Panc1 (cell line): Measurements from ENCODE around the gene CDK6. TPM values are rescaled to one million over a fixed set of nuclear protein-coding genes. Genes with fewer than 3 reads are reported as not detected.

Source experiments
- ATAC-seq: fragments of 200-7000 bp; cut with Tn5 transposase; 2 replicates; pipeline ENCODE4 v1.9.1; 2020; ENCODE audit warnings: mild to moderate bottlenecking, moderate library complexity
- BruUV-seq: library from RNA; stranded (reverse); fragments of 400-500 nt; replicated peaks from 2 replicates; lab custom pipeline; 2021; lab: Mats Ljungman, UMichigan
- CTCF ChIA-PET: fragments of 300-600 bp; sonication (Branson Sonifier 250); formaldehyde crosslinking; loops from one replicate; lab custom pipeline; 2022; ENCODE audit warnings: antibody characterized with exemption; lab: Charles Lee
- POLR2A ChIA-PET: fragments of 300-600 bp; sonication (Branson Sonifier 250); formaldehyde crosslinking; loops from one replicate; lab custom pipeline; 2022; ENCODE audit warnings: antibody characterized with exemption; lab: Charles Lee
- DNase-seq: peaks from one replicate; pipeline ENCODE4 v3.0.0-alpha.2; 2010; ENCODE audit warnings: low read depth, low spot score
- H3K27ac ChIP-seq: 2 replicates; pipeline ENCODE4 v1.5.1; 2011; ENCODE audit warnings: mild to moderate bottlenecking, low read length, inconsistent platforms
- H3K27me3 ChIP-seq: fragments of 200-500 bp; sonication (Bioruptor generic); 2 replicates; pipeline ENCODE4 v1.6.0; 2014; ENCODE audit warnings: low read length, inconsistent platforms; ENCODE audit not compliant: control insufficient read depth, insufficient read depth
- H3K36me3 ChIP-seq: fragments of 200-500 bp; sonication (Bioruptor generic); 2 replicates; pipeline ENCODE4 v1.5.1; 2014; ENCODE audit warnings: inconsistent platforms, mild to moderate bottlenecking, low read length, moderate library complexity; ENCODE audit not compliant: control insufficient read depth, insufficient read depth
- H3K4me1 ChIP-seq: 2 replicates; pipeline ENCODE4 v1.5.1; 2011; ENCODE audit warnings: inconsistent platforms, mild to moderate bottlenecking, low read length, moderate library complexity; ENCODE audit not compliant: control insufficient read depth, insufficient read depth
- H3K4me3 ChIP-seq, 2 experiments: 2 replicates each; pipeline ENCODE4 v1.5.1; 2011 to 2012; ENCODE audit warnings: low read depth in 2 of 2, low read length in 2 of 2, mild to moderate bottlenecking in 2 of 2, inconsistent platforms in 1 of 2, moderate library complexity in 1 of 2
- H3K9me3 ChIP-seq: fragments of 200-500 bp; sonication (Bioruptor generic); 2 replicates; pipeline ENCODE4 v1.5.1; 2014; ENCODE audit warnings: low read depth, mild to moderate bottlenecking, inconsistent platforms, low read length, moderate library complexity; ENCODE audit not compliant: control insufficient read depth, insufficient read depth
- CTCF ChIP-seq: fragments of 450-650 bp; IDR thresholded peaks from 2 replicates; pipeline ENCODE4 v1.5.1; 2017; ENCODE audit warnings: mild to moderate bottlenecking
- POLR2AphosphoS5 ChIP-seq: IDR thresholded peaks from 2 replicates; pipeline ENCODE4 v1.6.1; 2012; ENCODE audit warnings: mild to moderate bottlenecking, low read depth, low read length, moderate library complexity
- REST ChIP-seq, 2 experiments: IDR thresholded peaks; 2 replicates each; pipeline ENCODE4 v1.6.1; 2011 to 2012; ENCODE audit warnings: low read depth in 2 of 2, control low read depth in 1 of 2, low read length in 1 of 2, mild to moderate bottlenecking in 1 of 2, moderate library complexity in 1 of 2; ENCODE audit not compliant: insufficient read depth in 1 of 2
- SIN3A ChIP-seq: IDR thresholded peaks from 2 replicates; pipeline ENCODE4 v1.6.1; 2012; ENCODE audit warnings: low read depth, mild to moderate bottlenecking, low read length, moderate library complexity, borderline replicate concordance; ENCODE audit not compliant: insufficient read depth
- TCF7L2 ChIP-seq: IDR thresholded peaks from 2 replicates; pipeline ENCODE4 v1.6.1; 2011; ENCODE audit warnings: mild to moderate bottlenecking, low read depth, low read length, inconsistent platforms
- in situ Hi-C: cut with HindIII; loops from 2 replicates; pipeline ENCODE4 v1.10.0; 2016; ENCODE audit warnings: low sequenced_read_pairs, low pct_unique_long_range_greater_than_20kb
- intact Hi-C: fragments of 100-400 bp; cut with micrococcal nuclease; formaldehyde crosslinking; loops from one replicate; pipeline ENCODE4 v1.10.0; 2022; ENCODE audit not compliant: unreplicated experiment
- total RNA-seq: library from RNA; stranded (reverse); gene quantifications from one replicate; pipeline ENCODE4 v1.2.1, GENCODE V29; 2021; ENCODE audit not compliant: unreplicated experiment

Gene CDK6
- total RNA-seq, 1 experiment from 2014 or later = 57.4 TPM

GRCh38 chr7:92621026-92621540 is 215.3 kb downstream of the CDK6 start:
- Histone ChIP-seq H3K36me3 (peaks cover 8% of the 10 kb centered on the region; the same call in 1 of the 2 replicates), H3K27ac (peak overlapping the region; percentile 80), H3K4me1 (peaks cover 28% of the 10 kb centered on the region), H3K27me3 (no peaks in the 10 kb centered on the region), H3K9me3 (peaks cover 10% of the 10 kb centered on the region; the same call in 1 of the 2 replicates), H3K4me3 (no peak overlapping the region)
- DNase-seq (peak; percentile 80), ATAC-seq (peak; percentile 81)
- POLR2A ChIA-PET = no interaction called here
- BruUV-seq = no TSS peak
- intact Hi-C loops (loop anchor here (2.0 to 5.0 kb wide), 3 partner anchors 76 to 434 kb away; no protein-coding TSS in a partner anchor), in situ Hi-C loops (no loop called here)
- peak; percentile 83 for TF ChIP-seq CTCF
- TF ChIP-seq TCF7L2 = no peak
- CTCF ChIA-PET = no interaction called here

- in situ Hi-C loops (no loop called here), intact Hi-C loops (no loop called here)
- H3K9me3 ChIP-seq = no peaks in the 10 kb centered on the region
- DNase-seq (no peak), ATAC-seq (no peak)
- no TSS peak for BruUV-seq
- CTCF ChIA-PET = no interaction called here
- no peak overlapping the region for H3K4me3 ChIP-seq
- POLR2A ChIA-PET = interaction anchor here (0.6 kb wide), 1 partner anchor 86 kb away, joined by 16 read pairs; no protein-coding TSS in a partner anchor
- no peak overlapping the region for H3K27ac ChIP-seq
- TF ChIP-seq TCF7L2 (no peak), CTCF (0 out of 2 replicates have a peak, but pooled peaks have one; percentile 14), POLR2AphosphoS5 (no peak), SIN3A (no peak)
- H3K27me3 ChIP-seq = no peaks in the 10 kb centered on the region
- peaks cover 10% of the 10 kb centered on the region for H3K36me3 ChIP-seq
- H3K4me1 ChIP-seq = peaks cover 1% of the 10 kb centered on the region; the same call in 1 of the 2 replicates
Measured at GRCh38 chr7:92615861-92616260, 220.5 kb downstream of the CDK6 start.

- ChIA-PET CTCF (interaction anchor here (0.6 kb wide), 1 partner anchor 10 kb away, joined by 3 read pairs; no protein-coding TSS in a partner anchor), POLR2A (no interaction called here)
- no TSS peak for BruUV-seq
- H3K4me1 ChIP-seq = no peaks in the 10 kb centered on the region
- no peaks in the 10 kb centered on the region for H3K9me3 ChIP-seq
- no peak overlapping the region for H3K27ac ChIP-seq
- H3K36me3 ChIP-seq = peaks cover 9% of the 10 kb centered on the region
- TF ChIP-seq SIN3A (no peak), TCF7L2 (no peak), REST (IDR thresholded peaks at IDR 0.05; ENCODE audit: insufficient read depth in 1 of 2, low read depth in 2 of 2, low read length in 1 of 2) (no peak), POLR2AphosphoS5 (no peak), CTCF (no peak)
- DNase-seq (no peak), ATAC-seq (no peak; the same call in 1 of the 2 replicates)
- intact Hi-C loops = no loop called here
- in situ Hi-C loops = no loop called here
- H3K4me3 ChIP-seq = no peak overlapping the region
- H3K27me3 ChIP-seq = no peaks in the 10 kb centered on the region
Measured at GRCh38 chr7:92614660-92615174, 221.7 kb downstream of the CDK6 start.
